ENCODE measurements around the gene ACSS1. TPM values are rescaled to one million over a fixed set of nuclear protein-coding genes. Genes with fewer than 3 reads are reported as not detected.

The ACSS1 gene
- total and polyA plus RNA-seq, 2 of the 8 experiments (the other 6 are each of a cell fraction or from before 2014, with no cell fraction given) = 2.6 to 3.4 TPM

- TF ChIP-seq CTCF (IDR thresholded peaks at IDR 0.05; ENCODE audit: control extremely low read depth in 1 of 3, insufficient read depth in 1 of 3, low read depth in 1 of 3, low read length in 3 of 3) (no peak), MAFK (IDR thresholded peaks at IDR 0.05; ENCODE audit: low read depth, low read length) (no peak), MAX (IDR thresholded peaks at IDR 0.05) (no peak), ATF2 (IDR thresholded peaks at IDR 0.05; ENCODE audit: low read length) (no peak), BACH1 (IDR thresholded peaks at IDR 0.05; ENCODE audit: low read length) (no peak), SIX5 (IDR thresholded peaks at IDR 0.05; ENCODE audit: low read depth, low read length) (no peak), SAP30 (IDR thresholded peaks at IDR 0.05; ENCODE audit: insufficient read depth, insufficient replicate concordance, low read length) (no peak), HDAC2 (IDR thresholded peaks at IDR 0.05; ENCODE audit: borderline replicate concordance in 1 of 2, low read depth in 2 of 2, low read length in 2 of 2) (no peak)
Measured at GRCh38 chr20:25005661-25006060, 52.3 kb downstream of the ACSS1 start (continued).
